Activated CD4-positive, alpha-beta T cell treated with anti-CD3 and anti-CD28 coated beads for 36 hours (primary cell): ENCODE results near the gene MED1. TPM values are rescaled to one million over a fixed set of nuclear protein-coding genes. Genes with fewer than 3 reads are reported as not detected.
A peak's percentile ranks its signal among the peaks of the same experiment; 100 is the strongest.

Experiments
- ATAC-seq: fragments of 200-7000 bp; cut with Tn5 transposase; one replicate; pipeline ENCODE4 v1.10.0; 2021; ENCODE audit warnings: mild to moderate bottlenecking, moderate library complexity
- CTCF ChIA-PET: fragments of 350-600 bp; sonication (Branson Sonifier 250); formaldehyde crosslinking; loops from one replicate; lab custom pipeline; 2021; ENCODE audit warnings: antibody characterized with exemption; lab: Charles Lee
- POLR2A ChIA-PET: fragments of 350-600 bp; sonication (Branson Sonifier 250); formaldehyde crosslinking; loops from one replicate; lab custom pipeline; 2021; ENCODE audit warnings: antibody characterized with exemption, inconsistent platforms; lab: Charles Lee
- DNase-seq: peaks from one replicate; pipeline ENCODE4 v3.0.0-alpha.2; 2020
- H3K27ac Mint-ChIP-seq: one replicate; pipeline ENCODE4 v1.8.0; 2021; ENCODE audit warnings: mixed read lengths
- H3K27me3 Mint-ChIP-seq: one replicate; pipeline ENCODE4 v1.8.0; 2021; ENCODE audit warnings: mixed read lengths
- H3K36me3 Mint-ChIP-seq: one replicate; pipeline ENCODE4 v1.8.0; 2021; ENCODE audit warnings: low read depth, mixed read lengths
- H3K4me1 Mint-ChIP-seq: one replicate; pipeline ENCODE4 v1.8.0; 2021; ENCODE audit warnings: mixed read lengths
- H3K4me3 Mint-ChIP-seq: one replicate; pipeline ENCODE4 v1.8.0; 2021; ENCODE audit warnings: mild to moderate bottlenecking, moderate library complexity, mixed read lengths
- H3K9me3 Mint-ChIP-seq: one replicate; pipeline ENCODE4 v1.8.0; 2021; ENCODE audit warnings: low read depth, mixed read lengths
- intact Hi-C, 2 experiments: fragments of 100-400 bp; cut with DNase I in 1 of 2; cut with micrococcal nuclease in 1 of 2; formaldehyde crosslinking; loops; one replicate each; pipeline versions ENCODE4 v1.14.2 to v1.15.1; 2022 to 2024; cut with DNase I, micrococcal nuclease
- total RNA-seq, 2 experiments: library from RNA; stranded (reverse); gene quantifications; one replicate each; pipeline ENCODE4 v1.2.3, GENCODE V29; 2021

The MED1 gene
- total RNA-seq, 2 experiments from 2014 or later = 66.1 to 76.1 TPM

DNA sequence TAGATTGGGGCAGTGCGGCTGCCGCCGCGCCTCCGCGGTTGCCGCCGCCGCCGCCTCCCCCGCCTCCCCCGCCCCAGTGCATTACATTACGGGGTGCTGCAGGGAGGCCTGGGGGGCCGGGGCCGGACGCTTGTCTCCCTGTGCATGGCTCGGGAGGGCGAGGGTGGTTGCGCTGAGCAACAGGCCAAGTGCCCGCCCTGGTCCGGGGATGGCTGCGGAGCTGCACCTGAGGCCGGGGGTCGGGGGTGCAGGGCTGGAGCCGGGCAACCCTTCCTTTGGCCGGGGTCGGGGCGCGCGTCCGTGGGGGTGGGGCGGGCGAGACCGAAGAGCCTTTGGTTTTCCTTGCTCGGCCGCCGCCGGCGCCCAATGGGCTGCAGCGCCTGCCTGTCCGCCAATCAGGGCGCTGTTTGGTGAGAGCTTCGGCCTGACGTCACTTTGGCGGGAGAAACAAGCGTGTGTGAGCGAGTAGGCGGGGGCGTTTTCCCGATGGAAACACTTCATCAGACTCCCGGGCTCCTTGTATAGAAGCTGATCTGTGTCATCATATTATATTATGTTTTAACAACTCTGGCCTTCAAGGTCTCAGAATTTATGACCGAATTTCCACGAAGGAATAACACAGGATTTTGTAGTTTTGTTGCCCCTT is 48.7 kb downstream of the MED1 start:
- H3K36me3 Mint-ChIP-seq = peaks cover 8% of the 10 kb centered on the region
- ChIA-PET CTCF (interaction anchor here (2.2 kb wide), 1 partner anchor 145 kb away, joined by 5 read pairs; no protein-coding TSS in a partner anchor), POLR2A (no interaction called here)
- no peaks in the 10 kb centered on the region for H3K27me3 Mint-ChIP-seq
- H3K4me1 Mint-ChIP-seq = peaks cover 52% of the 10 kb centered on the region
- ATAC-seq = peak; percentile 58
- intact Hi-C loops = loop anchor here in 1 of 2 experiments (1.0 to 10.0 kb wide), 10 partner anchors 352 to 1915 kb away; partner anchors contain the start of genes DUSP14, LASP1, LRRC3C and NR1D1
- H3K4me3 Mint-ChIP-seq = peak overlapping the region; percentile 91
- peak; percentile 95 for DNase-seq
- no peaks in the 10 kb centered on the region for H3K9me3 Mint-ChIP-seq
- H3K27ac Mint-ChIP-seq = peak overlapping the region; percentile 92

DNA sequence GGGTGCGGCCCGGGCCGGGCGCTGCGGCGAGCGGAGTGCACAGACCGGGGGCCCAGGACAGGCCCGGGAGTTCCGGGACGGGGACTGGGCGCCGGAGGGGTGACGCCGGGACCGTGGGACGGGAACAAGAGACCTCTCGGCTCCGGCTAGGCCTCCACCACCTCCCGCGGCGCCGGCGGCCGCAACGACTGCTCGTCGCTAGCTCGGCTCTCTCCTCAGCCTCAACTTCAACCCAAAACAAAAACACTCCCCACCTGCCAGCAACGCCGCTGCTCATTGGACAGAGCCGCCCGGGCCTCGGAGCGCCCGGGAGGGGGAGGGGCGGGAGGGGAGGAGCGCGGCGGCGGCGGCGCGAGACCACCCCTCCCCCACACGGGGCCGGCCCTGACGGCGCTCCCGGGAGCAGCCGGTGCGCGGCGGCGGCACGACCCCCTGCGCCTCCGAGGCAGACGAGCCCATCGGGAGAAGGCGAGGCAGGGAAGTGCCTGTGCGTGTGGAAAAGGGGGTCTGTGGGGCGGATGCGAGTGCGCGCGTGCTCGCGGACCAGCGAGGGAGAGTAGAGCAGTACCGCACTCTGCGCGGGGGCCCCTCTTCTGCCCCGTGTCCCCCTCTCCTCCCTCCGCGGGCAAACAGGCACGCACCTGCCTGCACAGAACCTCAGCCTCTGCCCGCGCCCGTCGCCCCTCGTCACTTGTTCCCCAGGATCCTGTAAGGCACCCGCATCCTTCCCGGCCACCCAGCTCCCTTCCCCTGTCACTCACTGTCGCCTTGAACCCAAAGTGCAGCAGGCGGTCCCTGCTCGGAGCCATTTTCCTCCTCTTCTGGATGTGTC is 49.4 kb downstream of the MED1 start, which contains the start of gene FBXL20:
FBXL20 (minus strand) TSS at position 215 of the 832 bp plus-strand sequence. CDS start 224 bp downstream, outside the sequence.
- peak; percentile 97 for DNase-seq
- H3K4me1 Mint-ChIP-seq = peaks cover 48% of the 10 kb centered on the region
- H3K9me3 Mint-ChIP-seq = no peaks in the 10 kb centered on the region
- ATAC-seq = peak; percentile 63
- H3K4me3 Mint-ChIP-seq = peak within 1 kb of the TSS; percentile 91
- no peaks in the 10 kb centered on the region for H3K27me3 Mint-ChIP-seq
- peaks cover 6% of the 10 kb centered on the region for H3K36me3 Mint-ChIP-seq
- intact Hi-C loops = loop anchor here in 1 of 2 experiments (1.0 to 10.0 kb wide), 12 partner anchors 60 to 1914 kb away; partner anchors contain the start of genes CDK12, DUSP14, LASP1 and LRRC3C
- CTCF ChIA-PET = interaction anchor here (0.7 kb wide), 1 partner anchor 61 kb away, joined by 3 read pairs; no protein-coding TSS in a partner anchor
- POLR2A ChIA-PET = interaction anchor here (0.6 to 1.0 kb wide), 3 partner anchors 45 to 60 kb away, joined by 3 to 4 read pairs (median 3); partner anchors contain the start of genes CDK12 and MED1
- peak within 1 kb of the TSS; percentile 92 for H3K27ac Mint-ChIP-seq

DNA sequence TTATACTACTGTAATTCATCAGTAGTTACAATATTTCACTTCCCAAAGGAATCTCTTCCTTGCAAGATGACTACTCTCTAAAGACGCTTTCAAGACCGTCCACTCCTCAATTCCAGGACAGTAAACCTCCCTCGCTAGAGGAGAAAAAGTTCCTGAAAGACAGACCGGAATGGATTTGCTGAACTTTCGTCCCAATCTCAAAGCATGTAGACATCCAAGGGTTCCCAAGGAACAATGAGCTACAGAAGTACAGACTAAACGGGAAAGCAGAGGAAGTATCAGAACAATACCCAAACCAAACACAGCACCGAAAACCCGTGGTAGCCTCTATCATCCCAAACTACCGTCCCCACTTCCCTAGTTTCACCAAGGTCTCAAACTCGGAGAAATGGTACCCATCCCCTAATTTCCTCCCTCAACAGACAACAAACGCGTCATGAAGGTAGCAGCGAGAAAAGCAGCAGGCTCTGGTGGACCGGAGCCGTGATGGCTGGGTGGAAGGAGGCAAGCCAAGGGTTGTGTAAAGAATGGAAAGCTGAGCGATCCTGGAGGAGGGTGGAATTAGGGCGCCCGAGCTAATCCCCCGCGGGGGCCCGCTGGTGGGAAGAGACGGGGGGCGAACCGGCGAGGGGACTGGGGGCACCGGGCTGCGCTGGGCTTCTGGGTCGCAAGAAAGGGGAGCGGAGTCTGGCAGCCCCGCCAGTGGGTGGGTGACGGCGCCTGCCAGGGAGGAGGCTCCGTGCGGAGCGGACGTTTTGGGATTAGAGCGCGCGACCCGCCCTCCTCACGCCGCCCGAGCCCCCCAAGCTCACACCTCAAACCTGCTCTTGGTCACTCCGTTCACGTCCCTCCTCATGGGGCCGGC is 50.3 kb downstream of the MED1 start:
- CTCF ChIA-PET = interaction anchor here (0.5 to 1.3 kb wide), 3 partner anchors 95 to 1219 kb away, joined by 3 to 4 read pairs (median 3); no protein-coding TSS in a partner anchor
- peaks cover 4% of the 10 kb centered on the region for H3K36me3 Mint-ChIP-seq
- no peaks in the 10 kb centered on the region for H3K27me3 Mint-ChIP-seq
- H3K27ac Mint-ChIP-seq = peak overlapping the region; percentile 87
- intact Hi-C loops = loop anchor here in 1 of 2 experiments (1.0 to 10.0 kb wide), 11 partner anchors 61 to 1913 kb away; partner anchors contain the start of genes CDK12, DUSP14, LASP1 and LRRC3C
- DNase-seq = peak; percentile 39
- H3K9me3 Mint-ChIP-seq = no peaks in the 10 kb centered on the region
- H3K4me1 Mint-ChIP-seq = peaks cover 42% of the 10 kb centered on the region
- POLR2A ChIA-PET = interaction anchor here (0.6 to 1.0 kb wide), 3 partner anchors 46 to 175 kb away, joined by 3 read pairs; partner anchors contain the start of genes MED1 and STAC2
- H3K4me3 Mint-ChIP-seq = peak overlapping the region; percentile 91
- ATAC-seq = no peak

DNA sequence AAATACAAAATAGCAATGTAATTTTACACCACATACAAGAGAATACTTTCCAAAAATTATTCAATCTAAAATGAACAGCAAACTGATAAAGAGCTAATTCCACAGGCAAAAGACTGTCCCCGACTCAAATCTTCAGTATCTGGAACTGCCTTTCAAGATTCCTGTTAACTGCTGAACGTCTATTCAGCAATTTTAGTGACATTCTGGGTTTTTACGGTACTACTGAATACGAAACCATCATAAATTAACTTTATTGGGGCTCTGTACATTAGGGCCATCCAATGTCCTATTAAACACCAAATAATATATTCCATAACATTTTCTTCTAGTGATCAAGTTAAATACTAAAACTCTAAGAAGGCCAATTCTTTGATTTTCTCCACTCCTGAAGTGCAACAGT is 51.3 kb downstream of the MED1 start:
- peaks cover 35% of the 10 kb centered on the region for H3K4me1 Mint-ChIP-seq
- ATAC-seq (no peak), DNase-seq (no peak)
- no peaks in the 10 kb centered on the region for H3K27me3 Mint-ChIP-seq
- H3K4me3 Mint-ChIP-seq = peak overlapping the region; percentile 91
- POLR2A ChIA-PET = no interaction called here
- CTCF ChIA-PET = interaction anchor here (0.6 to 1.3 kb wide), 4 partner anchors 10 to 222 kb away, joined by 3 read pairs; no protein-coding TSS in a partner anchor
- intact Hi-C loops = loop anchor here in 1 of 2 experiments (2.0 to 10.0 kb wide), 10 partner anchors 378 to 1912 kb away; partner anchors contain the start of genes DUSP14, LASP1, LRRC3C and NR1D1
- H3K9me3 Mint-ChIP-seq = no peaks in the 10 kb centered on the region
- H3K27ac Mint-ChIP-seq = no peak overlapping the region
- peaks cover 4% of the 10 kb centered on the region for H3K36me3 Mint-ChIP-seq

DNA sequence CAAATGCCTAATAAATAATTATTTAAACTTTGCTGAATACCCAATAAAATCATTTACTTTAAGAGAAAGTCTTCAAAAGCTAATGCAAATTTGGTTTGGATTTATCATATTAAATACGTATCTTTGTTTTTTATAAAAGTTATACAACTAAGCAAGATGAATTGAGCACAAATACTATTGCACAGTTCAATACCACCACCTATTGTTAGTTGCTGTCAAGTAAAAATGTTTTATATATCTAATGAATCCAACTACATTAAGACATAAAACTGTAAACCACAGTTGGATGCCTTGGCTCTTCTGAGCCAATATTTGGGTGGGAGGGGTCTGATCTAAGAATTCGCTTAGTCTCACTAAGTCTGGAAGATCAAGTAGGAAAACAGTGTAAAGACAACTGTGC is 57.3 kb downstream of the MED1 start:
- Mint-ChIP-seq H3K4me3 (no peak overlapping the region), H3K4me1 (peaks cover 14% of the 10 kb centered on the region), H3K27me3 (no peaks in the 10 kb centered on the region), H3K36me3 (no peaks in the 10 kb centered on the region), H3K9me3 (no peaks in the 10 kb centered on the region), H3K27ac (no peak overlapping the region)
- CTCF ChIA-PET = interaction anchor here (0.6 to 1.2 kb wide), 4 partner anchors 12 to 218 kb away, joined by 3 to 5 read pairs (median 4); no protein-coding TSS in a partner anchor
- ATAC-seq (no peak), DNase-seq (no peak)
- POLR2A ChIA-PET = interaction anchor here (0.6 to 0.7 kb wide), 2 partner anchors 13 to 187 kb away, joined by 5 to 6 read pairs; no protein-coding TSS in a partner anchor
- intact Hi-C loops = no loop called here

DNA sequence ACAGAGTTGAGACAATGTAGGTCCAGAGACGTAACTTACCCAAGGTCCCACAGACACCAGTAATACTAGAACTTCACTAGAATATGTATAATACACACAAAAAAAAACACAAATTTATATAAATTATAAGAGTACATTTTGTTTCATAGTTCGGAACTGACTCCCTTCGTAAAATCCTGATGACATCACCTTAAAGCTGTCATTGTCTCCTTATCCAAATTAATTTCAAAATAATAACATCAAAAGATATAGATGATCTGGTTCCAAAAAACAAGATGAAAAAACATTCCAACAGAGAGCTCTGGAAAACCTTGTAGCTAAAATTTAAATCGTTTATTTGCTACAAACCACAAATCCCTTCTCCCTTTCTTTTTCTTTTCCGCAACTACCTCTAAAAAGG is 59.6 kb downstream of the MED1 start:
- Mint-ChIP-seq H3K27me3 (no peaks in the 10 kb centered on the region), H3K27ac (no peak overlapping the region), H3K9me3 (no peaks in the 10 kb centered on the region), H3K4me1 (peaks cover 11% of the 10 kb centered on the region), H3K4me3 (no peak overlapping the region), H3K36me3 (no peaks in the 10 kb centered on the region)
- DNase-seq (no peak), ATAC-seq (no peak)
- intact Hi-C loops = no loop called here
- ChIA-PET CTCF (interaction anchor here (0.6 kb wide), 1 partner anchor 163 kb away, joined by 3 read pairs; no protein-coding TSS in a partner anchor), POLR2A (no interaction called here)

DNA sequence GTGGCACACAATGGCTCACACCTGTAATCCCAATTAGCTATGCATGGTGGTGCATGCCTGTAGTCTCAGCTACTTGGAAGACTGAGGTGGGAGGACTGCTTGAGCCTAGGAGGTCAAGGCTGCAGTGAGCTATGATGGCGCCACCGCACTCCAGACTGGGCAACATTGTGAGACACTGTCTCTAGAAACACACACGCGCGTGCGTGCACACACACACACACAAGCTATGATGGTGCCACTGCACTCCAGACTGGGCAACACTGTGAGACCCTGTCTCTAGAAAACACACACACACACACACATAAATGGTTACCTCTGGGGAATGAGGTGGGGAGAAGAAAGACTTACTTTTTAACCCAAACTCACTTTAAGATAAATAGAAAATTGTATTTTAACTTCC is 66.0 kb downstream of the MED1 start:
- H3K4me3 Mint-ChIP-seq = no peak overlapping the region
- intact Hi-C loops = loop anchor here in 1 of 2 experiments (10.0 kb wide), 1 partner anchor 60 kb away; no protein-coding TSS in a partner anchor
- DNase-seq (no peak), ATAC-seq (no peak)
- POLR2A ChIA-PET = interaction anchor here (0.6 kb wide), 1 partner anchor 177 kb away, joined by 7 read pairs; no protein-coding TSS in a partner anchor
- H3K27ac Mint-ChIP-seq = no peak overlapping the region
- H3K36me3 Mint-ChIP-seq = no peaks in the 10 kb centered on the region
- H3K9me3 Mint-ChIP-seq = no peaks in the 10 kb centered on the region
- CTCF ChIA-PET = no interaction called here
- H3K27me3 Mint-ChIP-seq = no peaks in the 10 kb centered on the region
- peaks cover 6% of the 10 kb centered on the region for H3K4me1 Mint-ChIP-seq

DNA sequence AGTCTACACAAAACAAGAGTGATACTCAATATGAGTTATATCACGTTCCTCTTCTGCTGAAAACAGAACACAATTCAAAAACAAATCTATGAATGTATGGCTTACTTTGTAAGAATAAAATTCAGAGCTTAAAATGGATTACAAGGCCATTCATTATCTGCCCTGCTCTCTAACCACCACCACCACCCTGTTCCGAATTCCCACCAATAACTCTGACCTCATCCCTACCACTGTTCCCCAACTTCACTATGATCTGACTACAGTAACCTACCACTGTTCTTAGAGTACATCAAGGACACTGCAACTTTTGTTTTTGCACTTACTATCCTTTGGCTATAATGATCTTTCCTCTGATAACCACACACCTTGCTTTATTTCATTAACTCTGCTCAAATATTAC is 70.9 kb downstream of the MED1 start:
- CTCF ChIA-PET = interaction anchor here (1.3 kb wide), 1 partner anchor 10 kb away, joined by 3 read pairs; no protein-coding TSS in a partner anchor

DNA sequence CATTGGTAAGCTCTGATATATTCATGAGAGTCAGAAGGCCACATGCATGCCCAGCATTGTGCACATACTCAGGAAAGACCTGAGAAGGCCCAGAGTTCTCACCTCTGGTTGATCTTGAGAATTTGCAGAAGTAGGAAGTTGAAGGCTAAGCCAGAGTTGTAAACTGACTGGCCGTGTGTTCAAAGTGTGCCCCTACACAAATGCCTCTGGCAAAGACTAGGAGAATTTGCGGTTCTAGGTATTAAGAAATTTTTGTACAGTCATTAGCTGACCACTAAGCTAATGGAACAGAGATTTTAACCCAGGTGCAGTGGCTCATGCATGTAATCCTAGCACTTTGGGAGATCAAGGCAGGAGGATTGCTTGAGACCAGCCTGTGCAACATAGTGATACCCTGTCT is 74.6 kb downstream of the MED1 start:
- Mint-ChIP-seq H3K27ac (peak overlapping the region; percentile 44), H3K9me3 (no peaks in the 10 kb centered on the region), H3K36me3 (no peaks in the 10 kb centered on the region), H3K4me1 (peaks cover 28% of the 10 kb centered on the region), H3K4me3 (no peak overlapping the region), H3K27me3 (no peaks in the 10 kb centered on the region)
- CTCF ChIA-PET = interaction anchor here (0.6 to 1.7 kb wide), 7 partner anchors 11 to 862 kb away, joined by 3 to 5 read pairs (median 3); no protein-coding TSS in a partner anchor
- intact Hi-C loops = loop anchor here (5.0 kb wide), 2 partner anchors 49 to 104 kb away; no protein-coding TSS in a partner anchor
- ATAC-seq (no peak), DNase-seq (no peak)
- POLR2A ChIA-PET = interaction anchor here (0.6 kb wide), 1 partner anchor 89 kb away, joined by 3 read pairs; no protein-coding TSS in a partner anchor

More for the DNA sequence above, 70.9 kb downstream of the MED1 start:
- H3K4me3 Mint-ChIP-seq = no peak overlapping the region
- ATAC-seq (peak; percentile 75), DNase-seq (no peak)
- POLR2A ChIA-PET = interaction anchor here (0.5 to 0.6 kb wide), 3 partner anchors 14 to 150 kb away, joined by 3 to 7 read pairs (median 3); no protein-coding TSS in a partner anchor
- peaks cover 28% of the 10 kb centered on the region for H3K4me1 Mint-ChIP-seq
- no peaks in the 10 kb centered on the region for H3K27me3 Mint-ChIP-seq
- no peak overlapping the region for H3K27ac Mint-ChIP-seq
- no peaks in the 10 kb centered on the region for H3K36me3 Mint-ChIP-seq
- intact Hi-C loops = loop anchor here in 1 of 2 experiments (10.0 kb wide), 1 partner anchor 55 kb away; no protein-coding TSS in a partner anchor
- no peaks in the 10 kb centered on the region for H3K9me3 Mint-ChIP-seq
